Measurements from ENCODE around the gene OPHN1. TPM values are rescaled to one million over a fixed set of nuclear protein-coding genes. Genes with fewer than 3 reads are reported as not detected.

Gene OPHN1
- total and polyA plus RNA-seq, 2 experiments from 2014 or later: 2.2 to 3.8 TPM

DNA sequence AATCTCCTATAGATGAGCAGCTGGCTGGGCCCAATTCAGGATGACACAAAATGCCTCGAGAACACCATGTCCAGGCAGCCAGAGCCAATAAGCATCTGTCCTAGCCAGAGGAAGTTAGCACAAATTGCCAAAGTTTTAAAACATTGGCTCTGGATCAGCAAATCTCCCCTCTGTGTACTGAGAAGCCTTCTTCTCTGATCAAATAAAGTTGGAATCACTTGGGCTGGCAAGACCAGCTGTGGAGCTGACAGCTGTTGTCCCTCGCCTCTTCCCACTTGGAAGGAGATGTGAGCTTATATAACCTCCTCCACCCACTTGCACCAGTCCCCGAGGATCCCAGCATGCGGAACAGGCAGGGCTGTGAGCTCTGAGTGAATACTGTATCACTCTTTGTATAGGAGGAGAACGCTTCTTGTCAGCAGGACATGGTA, 183.9 kb downstream of the OPHN1 start (continued):
- TF ChIP-seq, protein P1, sequence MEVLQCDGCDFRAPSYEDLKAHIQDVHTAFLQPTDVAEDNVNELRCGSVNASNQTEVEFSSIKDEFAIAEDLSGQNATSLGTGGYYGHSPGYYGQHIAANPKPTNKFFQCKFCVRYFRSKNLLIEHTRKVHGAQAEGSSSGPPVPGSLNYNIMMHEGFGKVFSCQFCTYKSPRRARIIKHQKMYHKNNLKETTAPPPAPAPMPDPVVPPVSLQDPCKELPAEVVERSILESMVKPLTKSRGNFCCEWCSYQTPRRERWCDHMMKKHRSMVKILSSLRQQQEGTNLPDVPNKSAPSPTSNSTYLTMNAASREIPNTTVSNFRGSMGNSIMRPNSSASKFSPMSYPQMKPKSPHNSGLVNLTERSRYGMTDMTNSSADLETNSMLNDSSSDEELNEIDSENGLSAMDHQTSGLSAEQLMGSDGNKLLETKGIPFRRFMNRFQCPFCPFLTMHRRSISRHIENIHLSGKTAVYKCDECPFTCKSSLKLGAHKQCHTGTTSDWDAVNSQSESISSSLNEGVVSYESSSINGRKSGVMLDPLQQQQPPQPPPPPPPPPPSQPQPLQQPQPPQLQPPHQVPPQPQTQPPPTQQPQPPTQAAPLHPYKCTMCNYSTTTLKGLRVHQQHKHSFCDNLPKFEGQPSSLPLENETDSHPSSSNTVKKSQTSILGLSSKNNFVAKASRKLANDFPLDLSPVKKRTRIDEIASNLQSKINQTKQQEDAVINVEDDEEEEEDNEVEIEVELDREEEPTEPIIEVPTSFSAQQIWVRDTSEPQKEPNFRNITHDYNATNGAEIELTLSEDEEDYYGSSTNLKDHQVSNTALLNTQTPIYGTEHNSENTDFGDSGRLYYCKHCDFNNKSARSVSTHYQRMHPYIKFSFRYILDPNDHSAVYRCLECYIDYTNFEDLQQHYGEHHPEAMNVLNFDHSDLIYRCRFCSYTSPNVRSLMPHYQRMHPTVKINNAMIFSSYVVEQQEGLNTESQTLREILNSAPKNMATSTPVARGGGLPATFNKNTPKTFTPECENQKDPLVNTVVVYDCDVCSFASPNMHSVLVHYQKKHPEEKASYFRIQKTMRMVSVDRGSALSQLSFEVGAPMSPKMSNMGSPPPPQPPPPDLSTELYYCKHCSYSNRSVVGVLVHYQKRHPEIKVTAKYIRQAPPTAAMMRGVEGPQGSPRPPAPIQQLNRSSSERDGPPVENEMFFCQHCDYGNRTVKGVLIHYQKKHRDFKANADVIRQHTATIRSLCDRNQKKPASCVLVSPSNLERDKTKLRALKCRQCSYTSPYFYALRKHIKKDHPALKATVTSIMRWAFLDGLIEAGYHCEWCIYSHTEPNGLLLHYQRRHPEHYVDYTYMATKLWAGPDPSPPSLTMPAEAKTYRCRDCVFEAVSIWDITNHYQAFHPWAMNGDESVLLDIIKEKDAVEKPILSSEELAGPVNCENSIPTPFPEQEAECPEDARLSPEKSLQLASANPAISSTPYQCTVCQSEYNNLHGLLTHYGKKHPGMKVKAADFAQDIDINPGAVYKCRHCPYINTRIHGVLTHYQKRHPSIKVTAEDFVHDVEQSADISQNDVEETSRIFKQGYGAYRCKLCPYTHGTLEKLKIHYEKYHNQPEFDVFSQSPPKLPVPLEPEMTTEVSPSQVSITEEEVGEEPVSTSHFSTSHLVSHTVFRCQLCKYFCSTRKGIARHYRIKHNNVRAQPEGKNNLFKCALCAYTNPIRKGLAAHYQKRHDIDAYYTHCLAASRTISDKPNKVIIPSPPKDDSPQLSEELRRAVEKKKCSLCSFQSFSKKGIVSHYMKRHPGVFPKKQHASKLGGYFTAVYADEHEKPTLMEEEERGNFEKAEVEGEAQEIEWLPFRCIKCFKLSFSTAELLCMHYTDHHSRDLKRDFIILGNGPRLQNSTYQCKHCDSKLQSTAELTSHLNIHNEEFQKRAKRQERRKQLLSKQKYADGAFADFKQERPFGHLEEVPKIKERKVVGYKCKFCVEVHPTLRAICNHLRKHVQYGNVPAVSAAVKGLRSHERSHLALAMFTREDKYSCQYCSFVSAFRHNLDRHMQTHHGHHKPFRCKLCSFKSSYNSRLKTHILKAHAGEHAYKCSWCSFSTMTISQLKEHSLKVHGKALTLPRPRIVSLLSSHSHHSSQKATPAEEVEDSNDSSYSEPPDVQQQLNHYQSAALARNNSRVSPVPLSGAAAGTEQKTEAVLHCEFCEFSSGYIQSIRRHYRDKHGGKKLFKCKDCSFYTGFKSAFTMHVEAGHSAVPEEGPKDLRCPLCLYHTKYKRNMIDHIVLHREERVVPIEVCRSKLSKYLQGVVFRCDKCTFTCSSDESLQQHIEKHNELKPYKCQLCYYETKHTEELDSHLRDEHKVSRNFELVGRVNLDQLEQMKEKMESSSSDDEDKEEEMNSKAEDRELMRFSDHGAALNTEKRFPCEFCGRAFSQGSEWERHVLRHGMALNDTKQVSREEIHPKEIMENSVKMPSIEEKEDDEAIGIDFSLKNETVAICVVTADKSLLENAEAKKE (CRISPR knock-in tag; IDR thresholded peaks at IDR 0.05): no peak
- TF ChIP-seq ZNF114 (CRISPR knock-in tag; IDR thresholded peaks at IDR 0.05): no peak
- no peak for TF ChIP-seq EZH2 (IDR thresholded peaks at IDR 0.05; ENCODE audit: low read depth, unreplicated experiment)
- TF ChIP-seq ZNF331 (CRISPR knock-in tag; IDR thresholded peaks at IDR 0.05; ENCODE audit: low read depth): no peak
- TF ChIP-seq POLR2AphosphoS5 (IDR thresholded peaks at IDR 0.05; ENCODE audit: low read depth): no peak
- TF ChIP-seq EZH2phosphoT487 (IDR thresholded peaks at IDR 0.05; ENCODE audit: unreplicated experiment): no peak

DNA sequence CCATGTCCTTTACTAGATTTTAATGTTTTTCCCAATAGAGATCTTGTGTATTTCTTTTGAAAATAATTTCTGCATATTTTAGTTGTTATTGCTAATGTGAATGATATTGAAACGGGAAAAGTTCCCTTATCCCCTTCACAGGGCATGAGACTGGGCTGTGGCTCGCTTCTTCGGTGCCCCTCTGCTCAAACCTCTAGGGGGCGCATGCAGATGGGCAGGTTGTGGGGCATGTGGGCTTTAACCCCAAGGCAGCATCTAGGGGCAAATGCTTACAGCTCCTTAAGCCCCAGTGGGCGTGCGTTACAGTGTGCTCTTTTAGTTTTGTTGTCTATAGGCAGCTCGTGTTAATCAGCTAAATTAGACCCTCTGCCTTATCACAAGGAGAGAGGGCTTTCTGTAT, 194.7 kb downstream of the OPHN1 start:
- H3K36me3 Mint-ChIP-seq (ENCODE audit: low read depth): no peaks in the 10 kb centered on the region
- H2AFZ ChIP-seq: no peak overlapping the region
- no peaks in the 10 kb centered on the region for H4K20me1 ChIP-seq (replicated peaks; ENCODE audit: insufficient read depth)
- H3F3A ChIP-seq (replicated peaks; ENCODE audit: low read depth): no peaks in the 10 kb centered on the region
- DNase-seq (ENCODE audit: low spot score): peak; percentile 64
- peak; percentile 88 for ATAC-seq
- no peaks in the 10 kb centered on the region for H3K36me3 ChIP-seq (ENCODE audit: insufficient read depth)
- H3K4me1 Mint-ChIP-seq: peaks cover 15% of the 10 kb centered on the region
- H3K4me3 ChIP-seq: no peak overlapping the region
- H3K27me3 Mint-ChIP-seq (ENCODE audit: insufficient read depth, low read depth, poor library complexity): peaks cover 2% of the 10 kb centered on the region
- no peaks in the 10 kb centered on the region for H3K27me3 ChIP-seq (ENCODE audit: insufficient read depth)
- H3K4me1 ChIP-seq (ENCODE audit: insufficient read depth): peaks cover 7% of the 10 kb centered on the region; the same call in 1 of the 2 replicates
- H3K27ac ChIP-seq (ENCODE audit: low read depth): no peak overlapping the region
- TF ChIP-seq, protein P2, sequence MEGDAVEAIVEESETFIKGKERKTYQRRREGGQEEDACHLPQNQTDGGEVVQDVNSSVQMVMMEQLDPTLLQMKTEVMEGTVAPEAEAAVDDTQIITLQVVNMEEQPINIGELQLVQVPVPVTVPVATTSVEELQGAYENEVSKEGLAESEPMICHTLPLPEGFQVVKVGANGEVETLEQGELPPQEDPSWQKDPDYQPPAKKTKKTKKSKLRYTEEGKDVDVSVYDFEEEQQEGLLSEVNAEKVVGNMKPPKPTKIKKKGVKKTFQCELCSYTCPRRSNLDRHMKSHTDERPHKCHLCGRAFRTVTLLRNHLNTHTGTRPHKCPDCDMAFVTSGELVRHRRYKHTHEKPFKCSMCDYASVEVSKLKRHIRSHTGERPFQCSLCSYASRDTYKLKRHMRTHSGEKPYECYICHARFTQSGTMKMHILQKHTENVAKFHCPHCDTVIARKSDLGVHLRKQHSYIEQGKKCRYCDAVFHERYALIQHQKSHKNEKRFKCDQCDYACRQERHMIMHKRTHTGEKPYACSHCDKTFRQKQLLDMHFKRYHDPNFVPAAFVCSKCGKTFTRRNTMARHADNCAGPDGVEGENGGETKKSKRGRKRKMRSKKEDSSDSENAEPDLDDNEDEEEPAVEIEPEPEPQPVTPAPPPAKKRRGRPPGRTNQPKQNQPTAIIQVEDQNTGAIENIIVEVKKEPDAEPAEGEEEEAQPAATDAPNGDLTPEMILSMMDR (conservative IDR thresholded peaks at IDR 0.05; ENCODE audit: low read depth in 2 of 2): peak; percentile 66 to 74
- TF ChIP-seq, protein P3, sequence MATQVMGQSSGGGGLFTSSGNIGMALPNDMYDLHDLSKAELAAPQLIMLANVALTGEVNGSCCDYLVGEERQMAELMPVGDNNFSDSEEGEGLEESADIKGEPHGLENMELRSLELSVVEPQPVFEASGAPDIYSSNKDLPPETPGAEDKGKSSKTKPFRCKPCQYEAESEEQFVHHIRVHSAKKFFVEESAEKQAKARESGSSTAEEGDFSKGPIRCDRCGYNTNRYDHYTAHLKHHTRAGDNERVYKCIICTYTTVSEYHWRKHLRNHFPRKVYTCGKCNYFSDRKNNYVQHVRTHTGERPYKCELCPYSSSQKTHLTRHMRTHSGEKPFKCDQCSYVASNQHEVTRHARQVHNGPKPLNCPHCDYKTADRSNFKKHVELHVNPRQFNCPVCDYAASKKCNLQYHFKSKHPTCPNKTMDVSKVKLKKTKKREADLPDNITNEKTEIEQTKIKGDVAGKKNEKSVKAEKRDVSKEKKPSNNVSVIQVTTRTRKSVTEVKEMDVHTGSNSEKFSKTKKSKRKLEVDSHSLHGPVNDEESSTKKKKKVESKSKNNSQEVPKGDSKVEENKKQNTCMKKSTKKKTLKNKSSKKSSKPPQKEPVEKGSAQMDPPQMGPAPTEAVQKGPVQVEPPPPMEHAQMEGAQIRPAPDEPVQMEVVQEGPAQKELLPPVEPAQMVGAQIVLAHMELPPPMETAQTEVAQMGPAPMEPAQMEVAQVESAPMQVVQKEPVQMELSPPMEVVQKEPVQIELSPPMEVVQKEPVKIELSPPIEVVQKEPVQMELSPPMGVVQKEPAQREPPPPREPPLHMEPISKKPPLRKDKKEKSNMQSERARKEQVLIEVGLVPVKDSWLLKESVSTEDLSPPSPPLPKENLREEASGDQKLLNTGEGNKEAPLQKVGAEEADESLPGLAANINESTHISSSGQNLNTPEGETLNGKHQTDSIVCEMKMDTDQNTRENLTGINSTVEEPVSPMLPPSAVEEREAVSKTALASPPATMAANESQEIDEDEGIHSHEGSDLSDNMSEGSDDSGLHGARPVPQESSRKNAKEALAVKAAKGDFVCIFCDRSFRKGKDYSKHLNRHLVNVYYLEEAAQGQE (IDR thresholded peaks at IDR 0.05; ENCODE audit: unreplicated experiment): no peak
- TF ChIP-seq STAT1 (IDR thresholded peaks at IDR 0.05; ENCODE audit: unreplicated experiment): no peak
- TF ChIP-seq POLR2AphosphoS5 (IDR thresholded peaks at IDR 0.05; ENCODE audit: low read depth): no peak
- TF ChIP-seq EZH2phosphoT487 (IDR thresholded peaks at IDR 0.05; ENCODE audit: unreplicated experiment): no peak
- no peak for TF ChIP-seq JUNB (IDR thresholded peaks at IDR 0.05; ENCODE audit: unreplicated experiment)
- no peak overlapping the region for H3K4me3 Mint-ChIP-seq
- no peaks in the 10 kb centered on the region for H3K9me2 ChIP-seq (ENCODE audit: insufficient read depth)
- H3K4me2 ChIP-seq: no peak overlapping the region
- H3K9me3 Mint-ChIP-seq: no peaks in the 10 kb centered on the region
- H3K79me2 ChIP-seq (replicated peaks; ENCODE audit: insufficient read depth): no peaks in the 10 kb centered on the region
- H3K27ac Mint-ChIP-seq: no peak overlapping the region
